ENCODE results near the gene MMP20.

The MMP20 gene

GRCh38 chr11:102622258-102622657 is 2.9 kb downstream of the MMP20 start:
- TF ChIP-seq RAD21 (IDR thresholded peaks at IDR 0.05; ENCODE audit: low read depth) (no peak), YY1 (IDR thresholded peaks at IDR 0.05; ENCODE audit: low read depth) (no peak), EP300 (IDR thresholded peaks at IDR 0.05; ENCODE audit: borderline replicate concordance) (no peak), CEBPB (IDR thresholded peaks at IDR 0.05) (no peak), TCF12 (IDR thresholded peaks at IDR 0.05; ENCODE audit: low read depth) (no peak), CREB1 (IDR thresholded peaks at IDR 0.05; ENCODE audit: low read depth) (no peak), ZBTB7A (IDR thresholded peaks at IDR 0.05; ENCODE audit: low read depth) (no peak), TAF1 (IDR thresholded peaks at IDR 0.05; ENCODE audit: low read depth) (no peak), REST (IDR thresholded peaks at IDR 0.05; ENCODE audit: low read depth) (no peak), TEAD4 (IDR thresholded peaks at IDR 0.05) (no peak), NFIC (IDR thresholded peaks at IDR 0.05) (no peak), FOXM1 (IDR thresholded peaks at IDR 0.05; ENCODE audit: borderline replicate concordance, low read depth) (no peak), MAX (IDR thresholded peaks at IDR 0.05) (no peak), USF1 (IDR thresholded peaks at IDR 0.05) (no peak), EGR1 (IDR thresholded peaks at IDR 0.05) (no peak)

GRCh38 chr11:102620818-102621561 is 4.1 kb downstream of the MMP20 start:
- no peak for TF ChIP-seq MAX (IDR thresholded peaks at IDR 0.05)
- TF ChIP-seq USF1 (IDR thresholded peaks at IDR 0.05), result no peak
- no peak for TF ChIP-seq CEBPB (IDR thresholded peaks at IDR 0.05)
- TF ChIP-seq TAF1 (IDR thresholded peaks at IDR 0.05; ENCODE audit: low read depth), result no peak
- no peak for TF ChIP-seq FOXM1 (IDR thresholded peaks at IDR 0.05; ENCODE audit: borderline replicate concordance, low read depth)
- no peak for TF ChIP-seq EGR1 (IDR thresholded peaks at IDR 0.05)
- TF ChIP-seq YY1 (IDR thresholded peaks at IDR 0.05; ENCODE audit: low read depth), result no peak
- TF ChIP-seq EP300 (IDR thresholded peaks at IDR 0.05; ENCODE audit: borderline replicate concordance), result no peak
- TF ChIP-seq REST (IDR thresholded peaks at IDR 0.05; ENCODE audit: low read depth), result no peak
- TF ChIP-seq CREB1 (IDR thresholded peaks at IDR 0.05; ENCODE audit: low read depth), result no peak
- no peak for TF ChIP-seq TEAD4 (IDR thresholded peaks at IDR 0.05)
- no peak for TF ChIP-seq ZBTB7A (IDR thresholded peaks at IDR 0.05; ENCODE audit: low read depth)
- TF ChIP-seq TCF12 (IDR thresholded peaks at IDR 0.05; ENCODE audit: low read depth), result no peak
- no peak for TF ChIP-seq NFIC (IDR thresholded peaks at IDR 0.05)
- TF ChIP-seq RAD21 (IDR thresholded peaks at IDR 0.05; ENCODE audit: low read depth), result no peak

- no peak for TF ChIP-seq USF1 (IDR thresholded peaks at IDR 0.05)
Measured at GRCh38 chr11:102620179-102620578, 5.0 kb downstream of the MMP20 start.

- no peak for TF ChIP-seq NFIC (IDR thresholded peaks at IDR 0.05)
Measured at GRCh38 chr11:102617466-102618008, 7.6 kb downstream of the MMP20 start.

- TF ChIP-seq TAF1 (IDR thresholded peaks at IDR 0.05; ENCODE audit: low read depth) (no peak), EGR1 (IDR thresholded peaks at IDR 0.05) (no peak), FOXM1 (IDR thresholded peaks at IDR 0.05; ENCODE audit: borderline replicate concordance, low read depth) (no peak), TCF12 (IDR thresholded peaks at IDR 0.05; ENCODE audit: low read depth) (no peak), EP300 (IDR thresholded peaks at IDR 0.05; ENCODE audit: borderline replicate concordance) (no peak), REST (IDR thresholded peaks at IDR 0.05; ENCODE audit: low read depth) (no peak), ZBTB7A (IDR thresholded peaks at IDR 0.05; ENCODE audit: low read depth) (no peak), USF1 (IDR thresholded peaks at IDR 0.05) (no peak), CEBPB (IDR thresholded peaks at IDR 0.05) (no peak), YY1 (IDR thresholded peaks at IDR 0.05; ENCODE audit: low read depth) (no peak)
Measured at GRCh38 chr11:102615894-102616432, 9.2 kb downstream of the MMP20 start.
